Raji (cell line): Measurements from ENCODE around the gene CCDC201.

ENCODE experiments used
- POLR2A ChIP-seq: IDR thresholded peaks from 2 replicates; pipeline ENCODE4 v1.6.1; 2011; ENCODE audit warnings: low read depth, low read length, control low read depth; ENCODE audit not compliant: insufficient read depth

CCDC201 gene

GRCh38 chr7:45869426-45869825 is 3.5 kb downstream of the CCDC201 start:
- TF ChIP-seq POLR2A = no peak

GRCh38 chr7:45867471-45867870 is 5.4 kb downstream of the CCDC201 start:
- no peak for TF ChIP-seq POLR2A

- TF ChIP-seq POLR2A = no peak
Observed at GRCh38 chr7:45865594-45866410, 7.1 kb downstream of the CCDC201 start.

GRCh38 chr7:45863715-45864114 is 9.2 kb downstream of the CCDC201 start:
- TF ChIP-seq POLR2A = no peak

GRCh38 chr7:45812946-45813345 is 59.9 kb downstream of the CCDC201 start:
- no peak for TF ChIP-seq POLR2A
